Bronchus fibroblast of lung (primary cell): ENCODE measurements around the gene EFCC1. TPM values are rescaled to one million over a fixed set of nuclear protein-coding genes. Genes with fewer than 3 reads are reported as not detected.

Source experiments
- total RNA-seq: library from RNA; depleted of rRNA; stranded (reverse); fragments of >200 nt; gene quantifications from 2 replicates; pipeline ENCODE4 v1.2.3, GENCODE V29; 2015

The EFCC1 gene, protein sequence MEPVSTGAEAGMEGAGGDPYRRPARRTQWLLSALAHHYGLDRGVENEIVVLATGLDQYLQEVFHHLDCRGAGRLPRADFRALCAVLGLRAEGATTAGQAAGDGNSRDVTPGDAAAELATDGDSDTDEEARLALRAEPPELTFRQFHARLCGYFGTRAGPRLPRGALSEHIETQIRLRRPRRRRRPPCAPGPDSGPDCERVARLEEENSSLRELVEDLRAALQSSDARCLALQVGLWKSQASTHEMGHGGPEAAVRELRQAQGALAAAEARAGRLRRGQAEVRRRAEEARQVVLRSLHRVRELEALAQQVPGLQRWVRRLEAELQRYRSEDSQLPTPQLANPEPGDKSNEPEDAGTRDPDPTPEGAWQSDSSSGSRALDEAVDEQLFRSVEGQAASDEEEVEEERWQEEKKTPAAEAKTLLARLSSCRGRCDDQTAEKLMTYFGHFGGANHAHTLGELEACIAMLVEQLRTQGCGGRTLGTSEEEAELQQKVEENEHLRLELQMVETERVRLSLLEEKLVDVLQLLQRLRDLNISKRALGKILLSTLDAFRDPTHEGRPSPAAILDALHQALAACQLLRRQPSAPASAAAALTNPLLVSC
- not detected in 2 replicates for total RNA-seq

DNA sequence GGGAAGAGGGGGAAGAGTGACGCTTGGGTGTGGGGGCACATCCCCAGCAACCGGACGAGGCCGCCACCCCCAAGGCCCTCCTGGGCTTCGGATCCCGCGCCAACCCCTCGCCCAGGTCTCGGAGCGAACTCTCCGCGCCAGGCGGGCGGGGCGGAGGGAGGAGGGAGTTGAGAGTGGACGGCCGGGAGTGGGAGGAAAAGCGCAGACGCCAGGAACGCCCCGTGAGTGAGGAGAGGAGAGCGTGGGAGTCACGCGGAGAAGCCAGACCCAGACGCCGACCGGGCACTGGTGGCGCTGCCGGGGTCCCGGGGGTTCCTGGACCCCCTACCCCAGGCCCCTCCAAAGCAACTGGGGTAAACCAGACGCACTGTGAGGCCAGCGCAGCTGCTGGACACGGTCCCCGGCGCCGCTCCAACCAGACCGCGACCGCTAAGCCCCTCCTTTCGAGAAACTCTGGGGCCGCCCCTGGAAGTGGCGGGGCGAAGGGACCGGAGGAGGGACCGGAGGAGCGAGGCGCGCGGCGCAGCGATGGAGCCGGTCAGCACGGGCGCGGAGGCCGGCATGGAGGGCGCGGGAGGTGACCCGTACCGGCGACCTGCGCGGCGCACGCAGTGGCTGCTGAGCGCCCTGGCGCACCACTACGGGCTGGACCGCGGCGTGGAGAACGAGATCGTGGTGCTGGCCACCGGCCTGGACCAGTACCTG lies at the start of gene EFCC1:
EFCC1 (plus strand) TSS at position 204 of the 705 bp plus-strand sequence; CDS start at position 529, 325 bp downstream.

DNA sequence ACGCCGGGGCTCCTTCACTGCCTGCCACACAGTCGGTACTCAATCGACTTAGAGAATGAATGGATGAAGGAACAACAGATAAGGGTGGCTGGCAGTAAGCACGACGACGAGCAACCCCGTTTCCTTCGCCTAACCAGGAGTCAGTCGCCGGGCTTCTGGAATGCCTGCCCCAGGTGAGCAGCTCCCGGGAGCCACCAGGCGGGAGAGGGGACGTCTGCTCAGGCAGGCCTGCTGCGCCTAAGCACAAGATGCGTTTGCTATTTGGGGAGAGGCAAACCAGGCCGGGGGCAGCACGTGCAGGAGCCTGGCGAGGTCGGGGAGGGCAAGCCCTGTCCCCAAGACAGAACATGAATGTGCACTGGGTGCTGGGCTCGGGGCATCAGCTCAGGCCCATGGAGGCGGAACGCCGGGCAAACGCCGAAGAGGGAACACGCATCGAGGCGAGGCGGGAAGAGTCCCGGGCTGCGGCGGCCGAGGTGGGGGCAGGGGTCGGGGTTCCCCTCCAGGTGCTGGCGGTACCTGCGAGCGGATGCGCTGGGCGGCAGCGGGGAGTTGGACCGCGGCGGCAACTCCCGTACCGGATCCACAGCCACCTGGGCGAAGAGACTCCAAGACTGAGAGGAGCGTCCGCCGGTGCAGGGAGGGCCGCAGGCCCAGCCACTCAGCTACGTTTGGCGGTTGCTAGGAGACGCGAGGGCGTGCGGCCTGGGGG lies 7.5 kb upstream of the EFCC1 start, which contains the start of gene CFAP92:
CFAP92 (minus strand) TSS at position 616 of the 712 bp plus-strand sequence. CDS start 772 bp downstream, outside the sequence.

DNA sequence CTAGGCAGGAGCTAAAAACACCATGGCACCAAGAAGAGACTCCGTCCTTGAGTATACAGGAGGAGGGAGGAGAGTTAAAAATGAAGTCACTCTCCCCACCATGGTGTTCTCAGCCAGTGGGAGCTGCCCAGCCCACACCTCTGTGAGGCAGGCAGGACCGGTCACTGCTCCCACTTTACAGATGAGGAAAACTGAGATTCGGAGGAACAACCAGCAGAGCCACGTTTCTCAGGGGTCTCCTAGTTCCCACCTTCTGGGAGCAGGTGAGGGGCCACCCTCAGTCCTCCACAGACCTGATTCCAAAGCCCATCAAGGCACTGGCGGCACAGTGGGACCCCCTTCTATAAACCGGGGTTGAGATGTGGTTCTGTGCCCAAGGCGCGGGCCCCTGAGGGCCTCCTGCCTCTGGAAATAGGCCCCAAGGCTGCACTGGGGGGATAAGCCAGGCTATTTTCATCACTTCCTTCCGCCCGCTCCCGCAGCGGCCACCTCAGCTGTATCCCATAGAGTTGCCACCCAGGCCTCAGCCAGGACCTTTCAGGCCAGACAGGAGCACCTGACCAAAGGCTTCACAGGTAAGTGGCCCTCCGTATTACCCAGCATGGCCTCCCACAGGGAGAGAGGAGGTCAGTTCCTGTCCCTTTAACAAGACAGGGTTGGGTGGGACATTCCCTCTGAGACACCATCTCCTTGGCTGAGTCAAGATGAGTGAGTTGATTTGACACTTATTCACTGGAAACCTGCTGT lies 59.3 kb downstream of the EFCC1 start, which contains the start of gene GP9:
GP9 (plus strand) TSS at position 504 of the 747 bp plus-strand sequence. CDS start 961 bp downstream, outside the sequence.

Other genes with a start within 250 kb of the EFCC1 start
- 34.3 and 37.7 TPM in 2 replicates for gene ACAD9, start 121.7 kb upstream of the EFCC1 start, total RNA-seq
- not detected in 2 replicates for gene CFAP92, start 7.2 kb upstream of the EFCC1 start, total RNA-seq
- not detected in 2 replicates for gene GP9, start 59.5 kb downstream of the EFCC1 start, total RNA-seq
- 12.9 and 15.0 TPM in 2 replicates for gene RAB43, start 120.5 kb downstream of the EFCC1 start, total RNA-seq
- 19.6 and 21.4 TPM in 2 replicates for gene ISY1, start 159.8 kb downstream of the EFCC1 start, total RNA-seq
- 243 TPM in 2 replicates for gene CNBP, start 182.6 kb downstream of the EFCC1 start, total RNA-seq
- 223 and 242 TPM in 2 replicates for gene COPG1, start 248.3 kb downstream of the EFCC1 start, total RNA-seq